GM23338 (cell line): ENCODE results near the gene DPF3. TPM values are rescaled to one million over a fixed set of nuclear protein-coding genes. Genes with fewer than 3 reads are reported as not detected.

Experiments used
- ATAC-seq: fragments of 200-7000 bp; cut with Tn5 transposase; 3 replicates; pipeline ENCODE4 v1.9.1; 2020
- DNase-seq: peaks from one replicate; pipeline ENCODE4 v3.0.0-alpha.2; 2015; ENCODE audit warnings: low spot score
- H2AFZ ChIP-seq: fragments of 200-600 bp; sonication (generic); 2 replicates; pipeline ENCODE4 v1.8.0; 2016; ENCODE audit warnings: antibody characterized with exemption, mild to moderate bottlenecking, moderate library complexity
- H3F3A ChIP-seq: fragments of 200-600 bp; sonication (generic); replicated peaks from 2 replicates; pipeline ENCODE4 v1.8.0; 2017; ENCODE audit warnings: antibody characterized with exemption, mixed run types, low read depth
- H3K27ac ChIP-seq: fragments of 200-600 bp; sonication (generic); 2 replicates; pipeline ENCODE4 v1.6.1; 2016; ENCODE audit warnings: low read depth
- H3K27me3 ChIP-seq: fragments of 200-600 bp; sonication (generic); 2 replicates; pipeline ENCODE4 v1.8.0; 2016; ENCODE audit warnings: mild to moderate bottlenecking, mixed run types, moderate library complexity; ENCODE audit not compliant: insufficient read depth
- H3K36me3 ChIP-seq: fragments of 200-600 bp; sonication (generic); 2 replicates; pipeline ENCODE4 v1.8.0; 2016; ENCODE audit warnings: mild to moderate bottlenecking; ENCODE audit not compliant: insufficient read depth
- H3K4me1 ChIP-seq: fragments of 200-600 bp; sonication (generic); 2 replicates; pipeline ENCODE4 v1.8.0; 2016; ENCODE audit warnings: mild to moderate bottlenecking, moderate library complexity; ENCODE audit not compliant: insufficient read depth
- H3K4me2 ChIP-seq: fragments of 200-600 bp; sonication (generic); 2 replicates; pipeline ENCODE4 v1.7.1; 2017; ENCODE audit warnings: mixed run types
- H3K4me3 ChIP-seq: fragments of 200-600 bp; sonication (generic); 2 replicates; pipeline ENCODE4 v1.6.1; 2016; ENCODE audit warnings: mixed run types
- H3K79me2 ChIP-seq: fragments of 200-600 bp; sonication (generic); replicated peaks from 2 replicates; pipeline ENCODE4 v1.8.0; 2017; ENCODE audit warnings: mild to moderate bottlenecking; ENCODE audit not compliant: insufficient read depth
- H3K9me2 ChIP-seq: fragments of 200-600 bp; sonication (generic); 2 replicates; pipeline ENCODE4 v1.8.0; 2017; ENCODE audit not compliant: insufficient read depth
- H4K20me1 ChIP-seq: fragments of 200-600 bp; sonication (generic); replicated peaks from 2 replicates; pipeline ENCODE4 v1.8.0; 2017; ENCODE audit warnings: mild to moderate bottlenecking; ENCODE audit not compliant: insufficient read depth
- H3K27ac Mint-ChIP-seq: 2 replicates; pipeline ENCODE4 v1.8.0; 2020; ENCODE audit warnings: inconsistent platforms, mild to moderate bottlenecking, moderate library complexity, mixed read lengths
- H3K27me3 Mint-ChIP-seq: 3 replicates; pipeline ENCODE4 v1.8.0; 2022; ENCODE audit warnings: low read depth, mild to moderate bottlenecking, moderate library complexity, mixed read lengths, inconsistent platforms; ENCODE audit not compliant: insufficient read depth, poor library complexity
- H3K36me3 Mint-ChIP-seq: 3 replicates; pipeline ENCODE4 v1.8.0; 2021; ENCODE audit warnings: low read depth, mild to moderate bottlenecking, inconsistent platforms, moderate library complexity, mixed read lengths
- H3K4me1 Mint-ChIP-seq: 3 replicates; pipeline ENCODE4 v1.8.0; 2020; ENCODE audit warnings: mild to moderate bottlenecking, inconsistent platforms, mixed read lengths
- H3K4me3 Mint-ChIP-seq: 3 replicates; pipeline ENCODE4 v1.8.0; 2021; ENCODE audit warnings: moderate library complexity, mild to moderate bottlenecking, inconsistent platforms, mixed read lengths
- H3K9me3 Mint-ChIP-seq: 3 replicates; pipeline ENCODE4 v1.8.0; 2020; ENCODE audit warnings: moderate library complexity, mild to moderate bottlenecking, inconsistent platforms, mixed read lengths
- CREB1 ChIP-seq: fragments of 250-450 bp; sonication (Bioruptor Pico); IDR thresholded peaks from 2 replicates; pipeline ENCODE4 v1.5.0; 2020; ENCODE audit warnings: low read depth, mild to moderate bottlenecking, moderate library complexity
- EZH2 ChIP-seq: fragments of 200-600 bp; sonication (generic); IDR thresholded peaks from one replicate; pipeline ENCODE4 v1.8.0; 2017; ENCODE audit warnings: antibody characterized with exemption, mild to moderate bottlenecking, low read depth; ENCODE audit not compliant: unreplicated experiment
- EZH2phosphoT487 ChIP-seq: fragments of 200-600 bp; sonication (generic); IDR thresholded peaks from one replicate; pipeline ENCODE4 v1.8.1; 2018; ENCODE audit warnings: antibody characterized with exemption; ENCODE audit not compliant: unreplicated experiment
- JUNB ChIP-seq: IDR thresholded peaks from one replicate; pipeline ENCODE4 v1.6.1; 2016; ENCODE audit warnings: antibody characterized with exemption; ENCODE audit not compliant: unreplicated experiment
- NANOG ChIP-seq: IDR thresholded peaks from 2 replicates; pipeline ENCODE4 v1.6.1; 2016; ENCODE audit warnings: antibody characterized with exemption, borderline replicate concordance
- STAT1 ChIP-seq: IDR thresholded peaks from one replicate; pipeline ENCODE4 v1.6.1; 2016; ENCODE audit warnings: antibody characterized with exemption; ENCODE audit not compliant: unreplicated experiment
- ZNF114 ChIP-seq: fragments of 250-450 bp; sonication (Bioruptor Pico); IDR thresholded peaks from 2 replicates; pipeline ENCODE4 v1.5.0; 2020; ENCODE audit warnings: mild to moderate bottlenecking, moderate library complexity
- ZNF331 ChIP-seq: fragments of 250-450 bp; sonication (Bioruptor Pico); IDR thresholded peaks from 2 replicates; pipeline ENCODE4 v1.5.0; 2020; ENCODE audit warnings: low read depth, mild to moderate bottlenecking, moderate library complexity
- polyA plus RNA-seq: library from polyadenylated mRNA; unstranded; fragments of >200 nt; fragmentation: Nextera tagmentation; extraction: Ambion mirVana; gene quantifications from 2 replicates; pipeline ENCODE4 v1.2.1, GENCODE V29; 2016
- total RNA-seq: library from RNA; depleted of rRNA; stranded (reverse); fragments of >200 nt; shearing (Covaris generic); gene quantifications from 2 replicates; pipeline ENCODE4 v1.2.3, GENCODE V29; 2014
- TF ChIP-seq, protein P1 (sequence below), 2 experiments: fragments of 200-600 bp in 1 of 2; sonication (generic) in 1 of 2; conservative IDR thresholded peaks; 2 replicates each; pipeline versions ENCODE4 v1.5.1 to v1.6.1; 2016 to 2017; ENCODE audit warnings: antibody characterized with exemption in 2 of 2, low read depth in 2 of 2, mild to moderate bottlenecking in 2 of 2, moderate library complexity in 1 of 2
- TF ChIP-seq, protein P2 (sequence below): IDR thresholded peaks from one replicate; pipeline ENCODE4 v1.6.1; 2018; ENCODE audit warnings: antibody characterized with exemption; ENCODE audit not compliant: unreplicated experiment
- TF ChIP-seq, protein P3 (sequence below): fragments of 250-450 bp; sonication (Bioruptor Pico); IDR thresholded peaks from 2 replicates; pipeline ENCODE4 v1.5.0; 2020; ENCODE audit warnings: mild to moderate bottlenecking, moderate library complexity

Gene DPF3
- total and polyA plus RNA-seq, 2 experiments from 2014 or later = 0.18 to 1.0 TPM

DNA sequence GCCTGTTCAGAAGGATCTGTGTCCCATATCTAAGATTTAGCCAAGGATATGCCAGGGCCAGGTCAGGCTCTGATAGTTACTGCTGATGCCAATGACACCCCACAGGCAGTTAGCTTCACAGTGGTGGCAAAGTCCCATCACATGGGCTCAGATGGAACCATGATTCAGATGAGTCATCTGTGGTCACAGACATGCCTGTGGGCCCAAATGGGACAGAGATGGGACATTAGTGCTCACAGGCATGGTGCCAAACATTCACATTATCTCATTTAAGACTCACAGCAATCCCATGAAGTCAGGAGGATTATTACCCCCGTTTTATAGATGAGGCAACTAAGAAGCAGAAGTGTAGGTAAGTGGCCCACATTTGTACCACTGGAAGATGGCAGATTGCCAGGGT is 207.8 kb downstream of the DPF3 start (continued):
- no peak for TF ChIP-seq EZH2
- TF ChIP-seq, protein P1, sequence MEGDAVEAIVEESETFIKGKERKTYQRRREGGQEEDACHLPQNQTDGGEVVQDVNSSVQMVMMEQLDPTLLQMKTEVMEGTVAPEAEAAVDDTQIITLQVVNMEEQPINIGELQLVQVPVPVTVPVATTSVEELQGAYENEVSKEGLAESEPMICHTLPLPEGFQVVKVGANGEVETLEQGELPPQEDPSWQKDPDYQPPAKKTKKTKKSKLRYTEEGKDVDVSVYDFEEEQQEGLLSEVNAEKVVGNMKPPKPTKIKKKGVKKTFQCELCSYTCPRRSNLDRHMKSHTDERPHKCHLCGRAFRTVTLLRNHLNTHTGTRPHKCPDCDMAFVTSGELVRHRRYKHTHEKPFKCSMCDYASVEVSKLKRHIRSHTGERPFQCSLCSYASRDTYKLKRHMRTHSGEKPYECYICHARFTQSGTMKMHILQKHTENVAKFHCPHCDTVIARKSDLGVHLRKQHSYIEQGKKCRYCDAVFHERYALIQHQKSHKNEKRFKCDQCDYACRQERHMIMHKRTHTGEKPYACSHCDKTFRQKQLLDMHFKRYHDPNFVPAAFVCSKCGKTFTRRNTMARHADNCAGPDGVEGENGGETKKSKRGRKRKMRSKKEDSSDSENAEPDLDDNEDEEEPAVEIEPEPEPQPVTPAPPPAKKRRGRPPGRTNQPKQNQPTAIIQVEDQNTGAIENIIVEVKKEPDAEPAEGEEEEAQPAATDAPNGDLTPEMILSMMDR (conservative IDR thresholded peaks at IDR 0.05; ENCODE audit: low read depth in 2 of 2) = no peak

DNA sequence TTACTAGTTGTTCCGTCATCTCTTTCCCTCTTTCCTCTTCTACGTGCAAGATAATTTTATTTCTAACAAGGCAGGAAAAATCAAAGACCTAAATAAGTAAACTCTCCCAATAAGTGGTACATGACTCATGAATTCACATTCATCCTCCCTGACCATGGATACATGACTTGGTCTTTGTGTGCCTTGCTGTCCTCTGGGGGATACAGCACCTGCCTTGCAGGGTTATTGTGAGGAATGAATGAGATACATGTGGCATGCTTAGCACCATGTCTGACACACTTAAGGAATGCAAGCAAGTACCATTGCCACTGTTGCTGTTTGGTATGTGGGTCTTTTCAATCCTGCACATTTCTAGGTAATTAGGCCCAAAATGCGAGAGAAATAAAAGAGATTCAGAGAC is 208.4 kb downstream of the DPF3 start:
- no peaks in the 10 kb centered on the region for H3K27me3 ChIP-seq
- H3K4me2 ChIP-seq = no peak overlapping the region
- H2AFZ ChIP-seq = no peak overlapping the region
- Mint-ChIP-seq H3K4me1 (peaks cover 8% of the 10 kb centered on the region), H3K36me3 (no peaks in the 10 kb centered on the region), H3K27me3 (peaks cover under 1% of the 10 kb centered on the region), H3K4me3 (no peak overlapping the region), H3K27ac (no peak overlapping the region), H3K9me3 (no peaks in the 10 kb centered on the region)
- ATAC-seq = no peak
- no peaks in the 10 kb centered on the region for H4K20me1 ChIP-seq
- H3K4me3 ChIP-seq = no peak overlapping the region
- H3F3A ChIP-seq = no peaks in the 10 kb centered on the region
- DNase-seq = no peak
- H3K4me1 ChIP-seq = no peaks in the 10 kb centered on the region
- H3K79me2 ChIP-seq = no peaks in the 10 kb centered on the region
- no peak overlapping the region for H3K27ac ChIP-seq
- H3K36me3 ChIP-seq = no peaks in the 10 kb centered on the region; the same call in 1 of the 2 replicates
- H3K9me2 ChIP-seq = no peaks in the 10 kb centered on the region
- TF ChIP-seq EZH2 (no peak), NANOG (no peak), CREB1 (no peak), STAT1 (no peak), ZNF331 (CRISPR knock-in tag) (no peak), JUNB (no peak), EZH2phosphoT487 (no peak), ZNF114 (no peak)
- TF ChIP-seq, protein P1 (conservative IDR thresholded peaks at IDR 0.05; ENCODE audit: low read depth in 2 of 2) = no peak
- TF ChIP-seq, protein P2, sequence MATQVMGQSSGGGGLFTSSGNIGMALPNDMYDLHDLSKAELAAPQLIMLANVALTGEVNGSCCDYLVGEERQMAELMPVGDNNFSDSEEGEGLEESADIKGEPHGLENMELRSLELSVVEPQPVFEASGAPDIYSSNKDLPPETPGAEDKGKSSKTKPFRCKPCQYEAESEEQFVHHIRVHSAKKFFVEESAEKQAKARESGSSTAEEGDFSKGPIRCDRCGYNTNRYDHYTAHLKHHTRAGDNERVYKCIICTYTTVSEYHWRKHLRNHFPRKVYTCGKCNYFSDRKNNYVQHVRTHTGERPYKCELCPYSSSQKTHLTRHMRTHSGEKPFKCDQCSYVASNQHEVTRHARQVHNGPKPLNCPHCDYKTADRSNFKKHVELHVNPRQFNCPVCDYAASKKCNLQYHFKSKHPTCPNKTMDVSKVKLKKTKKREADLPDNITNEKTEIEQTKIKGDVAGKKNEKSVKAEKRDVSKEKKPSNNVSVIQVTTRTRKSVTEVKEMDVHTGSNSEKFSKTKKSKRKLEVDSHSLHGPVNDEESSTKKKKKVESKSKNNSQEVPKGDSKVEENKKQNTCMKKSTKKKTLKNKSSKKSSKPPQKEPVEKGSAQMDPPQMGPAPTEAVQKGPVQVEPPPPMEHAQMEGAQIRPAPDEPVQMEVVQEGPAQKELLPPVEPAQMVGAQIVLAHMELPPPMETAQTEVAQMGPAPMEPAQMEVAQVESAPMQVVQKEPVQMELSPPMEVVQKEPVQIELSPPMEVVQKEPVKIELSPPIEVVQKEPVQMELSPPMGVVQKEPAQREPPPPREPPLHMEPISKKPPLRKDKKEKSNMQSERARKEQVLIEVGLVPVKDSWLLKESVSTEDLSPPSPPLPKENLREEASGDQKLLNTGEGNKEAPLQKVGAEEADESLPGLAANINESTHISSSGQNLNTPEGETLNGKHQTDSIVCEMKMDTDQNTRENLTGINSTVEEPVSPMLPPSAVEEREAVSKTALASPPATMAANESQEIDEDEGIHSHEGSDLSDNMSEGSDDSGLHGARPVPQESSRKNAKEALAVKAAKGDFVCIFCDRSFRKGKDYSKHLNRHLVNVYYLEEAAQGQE = no peak
- TF ChIP-seq, protein P3, sequence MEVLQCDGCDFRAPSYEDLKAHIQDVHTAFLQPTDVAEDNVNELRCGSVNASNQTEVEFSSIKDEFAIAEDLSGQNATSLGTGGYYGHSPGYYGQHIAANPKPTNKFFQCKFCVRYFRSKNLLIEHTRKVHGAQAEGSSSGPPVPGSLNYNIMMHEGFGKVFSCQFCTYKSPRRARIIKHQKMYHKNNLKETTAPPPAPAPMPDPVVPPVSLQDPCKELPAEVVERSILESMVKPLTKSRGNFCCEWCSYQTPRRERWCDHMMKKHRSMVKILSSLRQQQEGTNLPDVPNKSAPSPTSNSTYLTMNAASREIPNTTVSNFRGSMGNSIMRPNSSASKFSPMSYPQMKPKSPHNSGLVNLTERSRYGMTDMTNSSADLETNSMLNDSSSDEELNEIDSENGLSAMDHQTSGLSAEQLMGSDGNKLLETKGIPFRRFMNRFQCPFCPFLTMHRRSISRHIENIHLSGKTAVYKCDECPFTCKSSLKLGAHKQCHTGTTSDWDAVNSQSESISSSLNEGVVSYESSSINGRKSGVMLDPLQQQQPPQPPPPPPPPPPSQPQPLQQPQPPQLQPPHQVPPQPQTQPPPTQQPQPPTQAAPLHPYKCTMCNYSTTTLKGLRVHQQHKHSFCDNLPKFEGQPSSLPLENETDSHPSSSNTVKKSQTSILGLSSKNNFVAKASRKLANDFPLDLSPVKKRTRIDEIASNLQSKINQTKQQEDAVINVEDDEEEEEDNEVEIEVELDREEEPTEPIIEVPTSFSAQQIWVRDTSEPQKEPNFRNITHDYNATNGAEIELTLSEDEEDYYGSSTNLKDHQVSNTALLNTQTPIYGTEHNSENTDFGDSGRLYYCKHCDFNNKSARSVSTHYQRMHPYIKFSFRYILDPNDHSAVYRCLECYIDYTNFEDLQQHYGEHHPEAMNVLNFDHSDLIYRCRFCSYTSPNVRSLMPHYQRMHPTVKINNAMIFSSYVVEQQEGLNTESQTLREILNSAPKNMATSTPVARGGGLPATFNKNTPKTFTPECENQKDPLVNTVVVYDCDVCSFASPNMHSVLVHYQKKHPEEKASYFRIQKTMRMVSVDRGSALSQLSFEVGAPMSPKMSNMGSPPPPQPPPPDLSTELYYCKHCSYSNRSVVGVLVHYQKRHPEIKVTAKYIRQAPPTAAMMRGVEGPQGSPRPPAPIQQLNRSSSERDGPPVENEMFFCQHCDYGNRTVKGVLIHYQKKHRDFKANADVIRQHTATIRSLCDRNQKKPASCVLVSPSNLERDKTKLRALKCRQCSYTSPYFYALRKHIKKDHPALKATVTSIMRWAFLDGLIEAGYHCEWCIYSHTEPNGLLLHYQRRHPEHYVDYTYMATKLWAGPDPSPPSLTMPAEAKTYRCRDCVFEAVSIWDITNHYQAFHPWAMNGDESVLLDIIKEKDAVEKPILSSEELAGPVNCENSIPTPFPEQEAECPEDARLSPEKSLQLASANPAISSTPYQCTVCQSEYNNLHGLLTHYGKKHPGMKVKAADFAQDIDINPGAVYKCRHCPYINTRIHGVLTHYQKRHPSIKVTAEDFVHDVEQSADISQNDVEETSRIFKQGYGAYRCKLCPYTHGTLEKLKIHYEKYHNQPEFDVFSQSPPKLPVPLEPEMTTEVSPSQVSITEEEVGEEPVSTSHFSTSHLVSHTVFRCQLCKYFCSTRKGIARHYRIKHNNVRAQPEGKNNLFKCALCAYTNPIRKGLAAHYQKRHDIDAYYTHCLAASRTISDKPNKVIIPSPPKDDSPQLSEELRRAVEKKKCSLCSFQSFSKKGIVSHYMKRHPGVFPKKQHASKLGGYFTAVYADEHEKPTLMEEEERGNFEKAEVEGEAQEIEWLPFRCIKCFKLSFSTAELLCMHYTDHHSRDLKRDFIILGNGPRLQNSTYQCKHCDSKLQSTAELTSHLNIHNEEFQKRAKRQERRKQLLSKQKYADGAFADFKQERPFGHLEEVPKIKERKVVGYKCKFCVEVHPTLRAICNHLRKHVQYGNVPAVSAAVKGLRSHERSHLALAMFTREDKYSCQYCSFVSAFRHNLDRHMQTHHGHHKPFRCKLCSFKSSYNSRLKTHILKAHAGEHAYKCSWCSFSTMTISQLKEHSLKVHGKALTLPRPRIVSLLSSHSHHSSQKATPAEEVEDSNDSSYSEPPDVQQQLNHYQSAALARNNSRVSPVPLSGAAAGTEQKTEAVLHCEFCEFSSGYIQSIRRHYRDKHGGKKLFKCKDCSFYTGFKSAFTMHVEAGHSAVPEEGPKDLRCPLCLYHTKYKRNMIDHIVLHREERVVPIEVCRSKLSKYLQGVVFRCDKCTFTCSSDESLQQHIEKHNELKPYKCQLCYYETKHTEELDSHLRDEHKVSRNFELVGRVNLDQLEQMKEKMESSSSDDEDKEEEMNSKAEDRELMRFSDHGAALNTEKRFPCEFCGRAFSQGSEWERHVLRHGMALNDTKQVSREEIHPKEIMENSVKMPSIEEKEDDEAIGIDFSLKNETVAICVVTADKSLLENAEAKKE = no peak
